Esophagus squamous epithelium (tissue), 5 donors: Measurements from ENCODE around the gene GAS2L1. TPM values are rescaled to one million over a fixed set of nuclear protein-coding genes. Genes with fewer than 3 reads are reported as not detected.
A peak's percentile ranks its signal among the peaks of the same experiment; 100 is the strongest.

Experiments
- DNase-seq: peaks from one replicate; lab custom pipeline; 2025; lab: John Stamatoyannopoulos, UW
- H3K27ac ChIP-seq, 4 donors: fragments of 200-600 bp; sonication (generic); one replicate each; pipeline ENCODE4 v1.5.1; 2016 to 2019; ENCODE audit warnings: mild to moderate bottlenecking in 1 of 4
- H3K27me3 ChIP-seq, 4 donors: fragments of 200-600 bp; sonication (generic); 1 replicate in 3 of 4; 2 replicates in 1 of 4; pipeline versions ENCODE4 v1.5.1 to v1.6.0; 2017 to 2021; ENCODE audit warnings: antibody characterized with exemption in 1 of 4
- H3K36me3 ChIP-seq, 3 donors: fragments of 200-600 bp; sonication (generic); one replicate each; pipeline ENCODE4 v1.5.1; 2016 to 2019
- H3K4me1 ChIP-seq, 3 donors: fragments of 200-600 bp; sonication (generic); one replicate each; pipeline ENCODE4 v1.5.1; 2017 to 2019
- H3K4me3 ChIP-seq, 4 donors: fragments of 200-600 bp; sonication (generic); 1 replicate in 3 of 4; 2 replicates in 1 of 4; pipeline ENCODE4 v1.5.1; 2016 to 2019; ENCODE audit warnings: mild to moderate bottlenecking in 2 of 4, moderate library complexity in 1 of 4
- H3K9me3 ChIP-seq, 3 donors: fragments of 200-600 bp; sonication (generic); one replicate each; pipeline ENCODE4 v1.5.1; 2016 to 2019
- POLR2A ChIP-seq, 4 donors: fragments of 450-650 bp; IDR thresholded peaks; one replicate each; pipeline ENCODE4 v1.6.1; 2017; ENCODE audit warnings: antibody characterized with exemption in 4 of 4, mild to moderate bottlenecking in 4 of 4, moderate library complexity in 3 of 4
- whole genome bisulfite sequencing, 2 donors: methylation state at CpG; one replicate each; pipeline ENCODE4 v1.1.5; 2018; 5-methylcytosine and 5-hydroxymethylcytosine counted together
- intact Hi-C: fragments of 100-400 bp; cut with DNase I; formaldehyde crosslinking; loops from one replicate; pipeline ENCODE4 v1.15.0; 2022
- total RNA-seq, 4 donors: library from RNA; depleted of rRNA; stranded (reverse); fragments of >200 nt; gene quantifications; one replicate each; pipeline ENCODE4 v1.1.0, GENCODE V29; 2016
- TF ChIP-seq, protein P1 (sequence below), 6 experiments: fragments of 450-650 bp in 4 of 6; fragments of 200-600 bp in 2 of 6; sonication (generic) in 2 of 6; IDR thresholded peaks; one replicate each; pipeline ENCODE4 v1.5.1; 2016 to 2019; ENCODE audit warnings: antibody characterized with exemption in 6 of 6, mild to moderate bottlenecking in 4 of 6, moderate library complexity in 4 of 6
- donor health status: DM: yes; HTN: yes; CAD: no.

Gene GAS2L1
- total RNA-seq, 4 donors from 2014 or later, result 26.9 to 52.1 (median 36.9) TPM

- peak overlapping the region in 2 of 4 donors; percentile 25 to 29 for H3K27ac ChIP-seq
- intact Hi-C loops, result no loop called here
Measured at GRCh38 chr22:29302681-29303465, 3.6 kb upstream of the GAS2L1 start.

DNA sequence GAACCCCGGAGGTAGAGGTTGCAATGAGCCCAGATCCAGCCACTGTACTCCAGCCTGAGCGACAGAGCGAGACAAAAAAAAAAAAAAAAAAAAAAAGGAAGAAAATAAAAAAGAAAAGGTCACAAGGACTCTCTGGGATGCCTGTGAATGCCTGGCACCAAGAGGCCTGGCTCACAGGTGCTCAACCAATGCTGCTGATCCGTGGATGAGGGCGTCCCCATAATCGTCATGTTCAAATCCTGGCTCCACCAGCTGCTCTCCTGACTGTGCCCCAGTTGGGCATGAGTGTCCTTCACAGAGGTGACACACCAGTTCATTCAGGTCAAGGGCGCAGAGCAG, 645 bp upstream of the GAS2L1 start:
- no peak for TF ChIP-seq POLR2A (IDR thresholded peaks at IDR 0.05)
- TF ChIP-seq, protein P1, sequence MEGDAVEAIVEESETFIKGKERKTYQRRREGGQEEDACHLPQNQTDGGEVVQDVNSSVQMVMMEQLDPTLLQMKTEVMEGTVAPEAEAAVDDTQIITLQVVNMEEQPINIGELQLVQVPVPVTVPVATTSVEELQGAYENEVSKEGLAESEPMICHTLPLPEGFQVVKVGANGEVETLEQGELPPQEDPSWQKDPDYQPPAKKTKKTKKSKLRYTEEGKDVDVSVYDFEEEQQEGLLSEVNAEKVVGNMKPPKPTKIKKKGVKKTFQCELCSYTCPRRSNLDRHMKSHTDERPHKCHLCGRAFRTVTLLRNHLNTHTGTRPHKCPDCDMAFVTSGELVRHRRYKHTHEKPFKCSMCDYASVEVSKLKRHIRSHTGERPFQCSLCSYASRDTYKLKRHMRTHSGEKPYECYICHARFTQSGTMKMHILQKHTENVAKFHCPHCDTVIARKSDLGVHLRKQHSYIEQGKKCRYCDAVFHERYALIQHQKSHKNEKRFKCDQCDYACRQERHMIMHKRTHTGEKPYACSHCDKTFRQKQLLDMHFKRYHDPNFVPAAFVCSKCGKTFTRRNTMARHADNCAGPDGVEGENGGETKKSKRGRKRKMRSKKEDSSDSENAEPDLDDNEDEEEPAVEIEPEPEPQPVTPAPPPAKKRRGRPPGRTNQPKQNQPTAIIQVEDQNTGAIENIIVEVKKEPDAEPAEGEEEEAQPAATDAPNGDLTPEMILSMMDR (IDR thresholded peaks at IDR 0.05), result no peak
- H3K27ac ChIP-seq, result peak overlapping the region; percentile 88 to 96 (median 90)
- no peaks in the 10 kb centered on the region for H3K9me3 ChIP-seq
- intact Hi-C loops, result no loop called here
- H3K27me3 ChIP-seq, result no peaks in the 10 kb centered on the region
- WGBS, 2 donors, result 50 to 51% methylated on average over 6 to 7 of the region's 7 CpGs
- peak overlapping the region; percentile 69 to 98 (median 74) for H3K4me3 ChIP-seq
- H3K4me1 ChIP-seq, result peaks cover 47 to 78% (median 48%) of the 10 kb centered on the region in 3 donors
- peaks cover 0 to 10% (median 0%) of the 10 kb centered on the region in 3 donors for H3K36me3 ChIP-seq
- no peak for DNase-seq

More at GRCh38 chr22:29302681-29303465, 3.6 kb upstream of the GAS2L1 start:
- 31 to 49% methylated on average over 5 to 8 of the region's 13 CpGs for WGBS, 2 donors
- Histone ChIP-seq H3K4me1 (peaks cover 18 to 48% (median 19%) of the 10 kb centered on the region in 3 donors), H3K27me3 (no peaks in the 10 kb centered on the region), H3K9me3 (no peaks in the 10 kb centered on the region), H3K4me3 (no peak overlapping the region), H3K36me3 (peaks cover 19 to 40% (median 25%) of the 10 kb centered on the region in 3 donors)
- no peak for DNase-seq
- TF ChIP-seq, protein P1 (IDR thresholded peaks at IDR 0.05), result no peak
- TF ChIP-seq POLR2A (IDR thresholded peaks at IDR 0.05), result no peak

GRCh38 chr22:29306835-29307595, 565 bp downstream of the GAS2L1 start:
- no peak for DNase-seq
- intact Hi-C loops, result no loop called here
- H3K4me3 ChIP-seq, result peak overlapping the region; percentile 69 to 98 (median 74)
- no peaks in the 10 kb centered on the region for H3K27me3 ChIP-seq
- peaks cover 60 to 87% (median 60%) of the 10 kb centered on the region in 3 donors for H3K4me1 ChIP-seq
- WGBS, 2 donors, result 0% methylated on average over 28 of the region's 83 CpGs; no CpG with 5 or more reads in 1 of the 2 donors
- TF ChIP-seq, protein P1 (IDR thresholded peaks at IDR 0.05), result peak in 2 of 6 experiments; percentile 2 to 9
- TF ChIP-seq POLR2A (IDR thresholded peaks at IDR 0.05), result peak in 2 of 4 donors; percentile 44 to 70
- H3K36me3 ChIP-seq, result peaks cover 0 to 4% (median 0%) of the 10 kb centered on the region in 3 donors
- H3K27ac ChIP-seq, result peak overlapping the region; percentile 88 to 96 (median 90)
- H3K9me3 ChIP-seq, result no peaks in the 10 kb centered on the region

GRCh38 chr22:29307596-29308147, 1.2 kb downstream of the GAS2L1 start:
- H3K27ac ChIP-seq, result peak overlapping the region; percentile 88 to 96 (median 90)
- H3K36me3 ChIP-seq, result peaks cover 0 to 9% (median 0%) of the 10 kb centered on the region in 3 donors
- 33 to 61% methylated on average over 4 to 6 of the region's 20 CpGs for whole genome bisulfite sequencing, 2 donors
- H3K4me1 ChIP-seq, result peaks cover 54 to 87% (median 61%) of the 10 kb centered on the region in 3 donors
- TF ChIP-seq POLR2A (IDR thresholded peaks at IDR 0.05), result no peak
- TF ChIP-seq, protein P1 (IDR thresholded peaks at IDR 0.05), result no peak
- no peaks in the 10 kb centered on the region for H3K9me3 ChIP-seq
- no peak for DNase-seq
- peak overlapping the region; percentile 69 to 98 (median 74) for H3K4me3 ChIP-seq
- H3K27me3 ChIP-seq, result peaks cover 0 to 2% (median 0%) of the 10 kb centered on the region in 4 donors
- intact Hi-C loops, result no loop called here
